DOHH2 (cell line): ENCODE results near the gene MICA.

Experiments used
- H3F3A ChIP-seq: fragments of 200-600 bp; sonication (generic), shearing (Covaris generic); 2 replicates; pipeline ENCODE4 v1.6.0; 2016; ENCODE audit warnings: antibody characterized with exemption, mild to moderate bottlenecking; ENCODE audit not compliant: control insufficient read depth, insufficient read depth
- H3K27ac ChIP-seq: fragments of 200-600 bp; sonication (generic); 2 replicates; pipeline ENCODE4 v1.5.1; 2014; ENCODE audit warnings: low read depth, mild to moderate bottlenecking, low read length, moderate library complexity
- H3K27me3 ChIP-seq: fragments of 200-600 bp; sonication (generic); 2 replicates; pipeline ENCODE4 v1.6.1; 2014; ENCODE audit warnings: mild to moderate bottlenecking, low read length, mixed read lengths; ENCODE audit not compliant: control insufficient read depth
- H3K36me3 ChIP-seq: fragments of 200-600 bp; sonication (generic); 2 replicates; pipeline ENCODE4 v1.6.1; 2014; ENCODE audit warnings: mild to moderate bottlenecking, low read length, moderate library complexity, mixed read lengths; ENCODE audit not compliant: control insufficient read depth
- H3K4me1 ChIP-seq: fragments of 200-600 bp; sonication (generic); 2 replicates; pipeline ENCODE4 v1.6.1; 2014; ENCODE audit warnings: mild to moderate bottlenecking, low read length, mixed read lengths; ENCODE audit not compliant: control insufficient read depth
- H3K4me2 ChIP-seq: fragments of 200-600 bp; sonication (generic); 2 replicates; pipeline ENCODE4 v1.6.0; 2014; ENCODE audit warnings: mild to moderate bottlenecking, low read length, moderate library complexity
- H3K4me3 ChIP-seq: fragments of 200-600 bp; sonication (generic); 2 replicates; pipeline ENCODE4 v1.5.1; 2014; ENCODE audit warnings: mild to moderate bottlenecking, low read length, mixed read lengths
- H3K79me2 ChIP-seq: fragments of 200-600 bp; sonication (generic); 2 replicates; pipeline ENCODE4 v1.6.1; 2014; ENCODE audit warnings: mild to moderate bottlenecking, low read length, mixed read lengths; ENCODE audit not compliant: control insufficient read depth
- H3K9me2 ChIP-seq: fragments of 200-600 bp; sonication (generic); replicated peaks from 2 replicates; pipeline ENCODE4 v1.6.1; 2014; ENCODE audit warnings: mild to moderate bottlenecking, low read length, mixed read lengths; ENCODE audit not compliant: control insufficient read depth
- H3K9me3 ChIP-seq: fragments of 200-600 bp; sonication (generic); 2 replicates; pipeline ENCODE4 v1.6.1; 2014; ENCODE audit warnings: antibody characterized with exemption, low read length, mixed read lengths; ENCODE audit not compliant: control insufficient read depth, insufficient read depth
- H4K20me1 ChIP-seq: fragments of 200-600 bp; sonication (generic); 2 replicates; pipeline ENCODE4 v1.6.0; 2014; ENCODE audit warnings: low read depth, mild to moderate bottlenecking, antibody characterized with exemption, low read length, moderate library complexity; ENCODE audit not compliant: control insufficient read depth, insufficient read depth
- CTCF ChIP-seq: fragments of 200-600 bp; sonication (generic); IDR thresholded peaks from one replicate; pipeline ENCODE4 v1.5.1; 2014; ENCODE audit warnings: antibody characterized with exemption, mild to moderate bottlenecking, low read depth, low read length; ENCODE audit not compliant: poor library complexity, severe bottlenecking
- EZH2phosphoT487 ChIP-seq: fragments of 200-600 bp; sonication (generic); IDR thresholded peaks from 2 replicates; pipeline ENCODE4 v1.6.1; 2017; ENCODE audit warnings: borderline replicate concordance, mild to moderate bottlenecking, antibody characterized with exemption, low read length, moderate library complexity, mixed read lengths

Gene MICA

GRCh38 chr6:31397901-31398525, 5.4 kb upstream of the MICA start:
- H3K4me1 ChIP-seq = peaks cover 40% of the 10 kb centered on the region
- peaks cover 24% of the 10 kb centered on the region for H3F3A ChIP-seq
- H3K79me2 ChIP-seq = peaks cover 51% of the 10 kb centered on the region
- H3K4me3 ChIP-seq = no peak overlapping the region
- no peaks in the 10 kb centered on the region; the same call in 1 of the 2 replicates for H3K36me3 ChIP-seq
- H3K9me2 ChIP-seq = no peaks in the 10 kb centered on the region
- H3K27ac ChIP-seq = no peak overlapping the region
- TF ChIP-seq EZH2phosphoT487 (no peak), CTCF (no peak)
- H3K9me3 ChIP-seq = no peaks in the 10 kb centered on the region
- H3K27me3 ChIP-seq = no peaks in the 10 kb centered on the region
- H3K4me2 ChIP-seq = peak overlapping the region; percentile 75
- no peaks in the 10 kb centered on the region for H4K20me1 ChIP-seq

GRCh38 chr6:31399589-31400466, 3.6 kb upstream of the MICA start:
- H3K9me2 ChIP-seq = no peaks in the 10 kb centered on the region
- H3K79me2 ChIP-seq = peaks cover 68% of the 10 kb centered on the region
- TF ChIP-seq CTCF (peak; percentile 92), EZH2phosphoT487 (no peak)
- no peaks in the 10 kb centered on the region for H3K9me3 ChIP-seq
- peak overlapping the region; percentile 69 for H3K27ac ChIP-seq
- no peaks in the 10 kb centered on the region for H3K27me3 ChIP-seq
- no peaks in the 10 kb centered on the region for H4K20me1 ChIP-seq
- H3K4me3 ChIP-seq = peak overlapping the region; percentile 95
- peaks cover 24% of the 10 kb centered on the region for H3F3A ChIP-seq
- H3K4me2 ChIP-seq = peak overlapping the region; percentile 75
- peaks cover 52% of the 10 kb centered on the region for H3K4me1 ChIP-seq
- H3K36me3 ChIP-seq = no peaks in the 10 kb centered on the region; the same call in 1 of the 2 replicates

- Histone ChIP-seq H3K4me3 (peak overlapping the region; percentile 95), H3K79me2 (peaks cover 74% of the 10 kb centered on the region), H3F3A (peaks cover 24% of the 10 kb centered on the region), H3K36me3 (peaks cover 2% of the 10 kb centered on the region), H3K9me3 (no peaks in the 10 kb centered on the region), H3K27ac (peak overlapping the region; percentile 69), H4K20me1 (0 out of 2 replicates have a peak, but pooled peaks cover 2% of the 10 kb centered on the region), H3K4me2 (peak overlapping the region; percentile 75), H3K27me3 (no peaks in the 10 kb centered on the region), H3K9me2 (no peaks in the 10 kb centered on the region), H3K4me1 (peaks cover 52% of the 10 kb centered on the region)
- TF ChIP-seq EZH2phosphoT487 = no peak
- no peak for TF ChIP-seq CTCF
Observed at GRCh38 chr6:31400467-31401289, 2.7 kb upstream of the MICA start.
